ENCODE measurements around the gene OSBPL5. TPM values are rescaled to one million over a fixed set of nuclear protein-coding genes. Genes with fewer than 3 reads are reported as not detected.

OSBPL5 gene
- total RNA-seq, 1 experiment from 2014 or later, result 16.1 TPM

DNA sequence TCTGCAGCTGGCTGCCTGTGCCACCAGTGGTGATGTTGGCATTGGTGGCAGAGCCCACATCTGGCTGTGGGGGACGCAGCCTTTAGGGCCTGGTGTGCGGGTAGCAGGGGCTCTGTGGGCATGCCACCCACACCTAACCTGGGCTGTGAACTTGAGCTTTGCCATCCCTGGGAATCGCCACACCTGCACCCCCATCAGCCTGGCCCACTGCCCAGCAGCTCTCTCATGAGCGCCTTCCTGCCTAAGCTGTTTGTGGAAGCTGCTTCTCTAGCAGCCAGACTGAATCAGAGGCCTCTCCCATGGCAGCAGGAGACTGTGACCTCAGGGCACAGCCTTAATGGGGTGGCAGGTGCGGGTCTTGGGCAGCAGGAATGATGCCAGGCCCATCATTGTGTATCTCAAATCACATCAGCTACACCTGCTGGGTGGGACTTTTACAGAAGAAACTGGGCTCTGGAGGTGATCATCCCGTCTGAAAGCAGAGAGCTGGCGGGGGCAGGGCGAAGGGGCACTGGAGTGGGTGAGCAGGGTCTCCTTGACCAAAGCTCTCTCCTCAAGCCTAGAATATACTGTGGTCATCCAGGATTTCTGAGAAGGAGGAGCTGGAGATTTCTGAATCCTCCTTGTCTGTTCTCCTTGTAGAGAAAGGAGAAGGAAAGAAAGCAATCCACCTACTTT is 90.1 kb downstream of the OSBPL5 start:
- Mint-ChIP-seq H3K27me3 (ENCODE audit: low read depth) (peaks cover 4% of the 10 kb centered on the region), H3K27ac (no peak overlapping the region), H3K9me3 (no peaks in the 10 kb centered on the region), H3K36me3 (ENCODE audit: insufficient read depth in 1 of 3, low read depth in 3 of 3) (no peaks in the 10 kb centered on the region), H3K4me1 (peaks cover 4% of the 10 kb centered on the region in 2 experiments; a peak in 2 of 4 replicates), H3K4me3 (no peak overlapping the region)
- Histone ChIP-seq H2BK5ac (ENCODE audit: insufficient read length, low read length) (no peak overlapping the region), H3K79me2 (ENCODE audit: insufficient read depth, low read length) (no peaks in the 10 kb centered on the region), H4K8ac (replicated peaks; ENCODE audit: insufficient read length, low read depth, low read length) (no peak overlapping the region), H2AK5ac (ENCODE audit: insufficient read length, low read length) (no peak overlapping the region), H3K14ac (ENCODE audit: insufficient read depth, low read length) (peak overlapping the region; percentile 29; the same call in 1 of the 2 replicates), H3K9ac (ENCODE audit: extremely low read depth, insufficient read length, low read length) (no peak overlapping the region), H2BK20ac (ENCODE audit: low read depth, low read length, poor library complexity, severe bottlenecking) (no peak overlapping the region), H3K23ac (ENCODE audit: insufficient read length, low read depth, low read length) (no peak overlapping the region), H3T11ph (ENCODE audit: low read length) (no peak overlapping the region), H3K4me1 (ENCODE audit: insufficient read depth, low read length) (no peaks in the 10 kb centered on the region), H3K27ac (ENCODE audit: insufficient read length, low read depth, low read length) (no peak overlapping the region), H4K5ac (ENCODE audit: insufficient read length, low read depth, low read length) (no peak overlapping the region), H2BK12ac (ENCODE audit: insufficient read length, low read depth, low read length) (no peak overlapping the region), H3K56ac (ENCODE audit: insufficient read length, low read depth, low read length) (no peak overlapping the region), H3K79me1 (ENCODE audit: insufficient read depth, low read depth, low read length, poor library complexity, severe bottlenecking) (no peaks in the 10 kb centered on the region), H2AFZ (ENCODE audit: low read length) (no peak overlapping the region), H3K18ac (ENCODE audit: insufficient read length, low read depth, low read length) (no peak overlapping the region), H2BK15ac (ENCODE audit: low read depth, low read length) (no peak overlapping the region), H3K9me3 (ENCODE audit: control insufficient read depth, low read depth, low read length) (no peaks in the 10 kb centered on the region), H4K91ac (ENCODE audit: insufficient read length, low read depth, low read length) (no peak overlapping the region), H3K27me3 (ENCODE audit: insufficient read depth, low read length) (no peaks in the 10 kb centered on the region), H3K23me2 (ENCODE audit: insufficient read length, low read depth, low read length, poor library complexity, severe bottlenecking) (no peaks in the 10 kb centered on the region), H4K20me1 (ENCODE audit: control insufficient read depth, insufficient read depth, insufficient read length) (no peaks in the 10 kb centered on the region), H3K4me2 (ENCODE audit: insufficient read depth, insufficient read length, low read length) (no peak overlapping the region), H2BK120ac (ENCODE audit: low read depth, low read length, poor library complexity, severe bottlenecking) (no peak overlapping the region), H3K4ac (ENCODE audit: low read depth, low read length) (no peak overlapping the region; the same call in 1 of the 2 replicates)
- no peak for TF ChIP-seq CTCF (conservative IDR thresholded peaks at IDR 0.05)
- no peak for DNase-seq
- WGBS (ENCODE audit: extremely low coverage, insufficient read length, low lambda C conversion rate), result no CpG with 5 or more reads among the region's 8 CpGs
